Liver (tissue), 9 donors: Measurements from ENCODE around the gene MUTYH. TPM values are rescaled to one million over a fixed set of nuclear protein-coding genes. Genes with fewer than 3 reads are reported as not detected.

ENCODE experiments used
- DNase-seq: peaks from one replicate; pipeline ENCODE4 v3.0.0-alpha.2; 2017; ENCODE audit warnings: low spot score
- H3K27ac ChIP-seq, 2 donors: one replicate each; pipeline ENCODE4 v1.7.0; 2013; ENCODE audit warnings: inconsistent platforms in 2 of 2, low read length in 2 of 2, control low read depth in 1 of 2, low read depth in 1 of 2, mild to moderate bottlenecking in 1 of 2
- H3K27me3 ChIP-seq, 4 donors: one replicate each; pipeline versions ENCODE4 v1.6.1 to v1.7.0; 2013; ENCODE audit warnings: low read length in 3 of 4, inconsistent platforms in 1 of 4, mild to moderate bottlenecking in 1 of 4, moderate library complexity in 1 of 4; ENCODE audit not compliant: control insufficient read depth in 4 of 4, insufficient read depth in 4 of 4
- H3K36me3 ChIP-seq, 4 donors: one replicate each; pipeline versions ENCODE4 v1.6.1 to v1.7.0; 2013; ENCODE audit warnings: low read length in 3 of 4, mild to moderate bottlenecking in 3 of 4, low read depth in 1 of 4, moderate library complexity in 1 of 4; ENCODE audit not compliant: control insufficient read depth in 4 of 4, insufficient read depth in 3 of 4
- H3K4me1 ChIP-seq, 4 donors: one replicate each; pipeline versions ENCODE4 v1.6.1 to v1.7.0; 2013; ENCODE audit warnings: low read length in 3 of 4, mild to moderate bottlenecking in 3 of 4, moderate library complexity in 1 of 4; ENCODE audit not compliant: control insufficient read depth in 4 of 4, insufficient read depth in 4 of 4
- H3K4me3 ChIP-seq, 3 donors: one replicate each; pipeline versions ENCODE4 v1.6.1 to v1.7.0; 2013; ENCODE audit warnings: low read length in 3 of 3, control low read depth in 1 of 3, low read depth in 1 of 3, mild to moderate bottlenecking in 1 of 3
- H3K9ac ChIP-seq, 2 donors: one replicate each; pipeline ENCODE4 v1.7.0; 2013; ENCODE audit warnings: low read length in 2 of 2, mild to moderate bottlenecking in 2 of 2, moderate library complexity in 2 of 2, control low read depth in 1 of 2, low read depth in 1 of 2
- H3K9me3 ChIP-seq, 4 donors: one replicate each; pipeline versions ENCODE4 v1.6.1 to v1.7.0; 2013; ENCODE audit warnings: low read length in 3 of 4; ENCODE audit not compliant: control insufficient read depth in 4 of 4
- ATF3 ChIP-seq: IDR thresholded peaks from 2 replicates; pipeline ENCODE4 v1.6.1; 2016; ENCODE audit warnings: antibody characterized with exemption
- CTCF ChIP-seq: fragments of 150-350 bp; IDR thresholded peaks from 2 replicates; pipeline ENCODE4 v1.5.1; 2017; ENCODE audit warnings: improper control_type of control experiment, low read depth, low read length; ENCODE audit not compliant: missing input control
- FOXA1 ChIP-seq: IDR thresholded peaks from 2 replicates; pipeline ENCODE4 v1.6.1; 2016; ENCODE audit warnings: antibody characterized with exemption
- GABPA ChIP-seq, 2 donors: IDR thresholded peaks in 1 of 2; conservative IDR thresholded peaks in 1 of 2; 2 replicates each; pipeline ENCODE4 v1.6.1; 2016; ENCODE audit warnings: antibody characterized with exemption in 2 of 2, mild to moderate bottlenecking in 1 of 2, moderate library complexity in 1 of 2
- HNF4A ChIP-seq, 2 donors: conservative IDR thresholded peaks; 2 replicates each; pipeline ENCODE4 v1.6.1; 2016; ENCODE audit warnings: antibody characterized with exemption in 2 of 2, mild to moderate bottlenecking in 2 of 2
- HNF4G ChIP-seq: IDR thresholded peaks from 2 replicates; pipeline ENCODE4 v1.6.1; 2016; ENCODE audit warnings: antibody characterized with exemption
- JUND ChIP-seq, 2 donors: IDR thresholded peaks; 2 replicates each; pipeline ENCODE4 v1.6.1; 2016; ENCODE audit warnings: antibody characterized with exemption in 2 of 2
- MAX ChIP-seq: IDR thresholded peaks from 2 replicates; pipeline ENCODE4 v1.6.1; 2016; ENCODE audit warnings: antibody characterized with exemption
- NR2F2 ChIP-seq: IDR thresholded peaks from 2 replicates; pipeline ENCODE4 v1.6.1; 2016; ENCODE audit warnings: antibody characterized with exemption
- RAD21 ChIP-seq, 2 donors: IDR thresholded peaks; 2 replicates each; pipeline ENCODE4 v1.6.1; 2016; ENCODE audit warnings: antibody characterized with exemption in 2 of 2, mild to moderate bottlenecking in 2 of 2
- SP1 ChIP-seq: IDR thresholded peaks from 2 replicates; pipeline ENCODE4 v1.6.1; 2018; ENCODE audit warnings: antibody characterized with exemption, mild to moderate bottlenecking
- YY1 ChIP-seq: IDR thresholded peaks from 2 replicates; pipeline ENCODE4 v1.6.1; 2016; ENCODE audit warnings: antibody characterized with exemption, mild to moderate bottlenecking
- WGBS: extraction: QIAGEN DNeasy Blood & Tissue Kit; methylation state at CpG from one replicate; pipeline ENCODE4 v1.1.7; 2013; 5-methylcytosine and 5-hydroxymethylcytosine counted together
- polyA plus RNA-seq, 2 donors: library from polyadenylated mRNA; stranded (reverse) in 1 of 2; unstranded in 1 of 2; fragments of 200-250 nt in 1 of 2; fragments of >200 nt in 1 of 2; fragmentation: Nextera tagmentation in 1 of 2; extraction: Ambion mirVana in 1 of 2; gene quantifications; one replicate each; pipeline versions ENCODE4 v1.2.1 to v1.2.3, GENCODE V29; 2013 to 2015
- total RNA-seq, 2 donors: library from RNA; depleted of rRNA; stranded (reverse); fragments of >200 nt; gene quantifications; one replicate each; pipeline ENCODE4 v1.2.3, GENCODE V29; 2014
- donor health status: healthy.
- donor health status: healthy.
- donor health status: healthy.
- donor health status: healthy.
- donor health status: healthy.

MUTYH gene
- total and polyA plus RNA-seq, 4 donors, result 5.2 to 10.0 (median 8.2) TPM

GRCh38 chr1:45282351-45282750 is 57.9 kb downstream of the MUTYH start:
- no peaks in the 10 kb centered on the region for H3K4me1 ChIP-seq
- H3K9me3 ChIP-seq, result peaks cover 0 to 5% (median 0%) of the 10 kb centered on the region in 4 donors
- H3K36me3 ChIP-seq, result no peaks in the 10 kb centered on the region
- no peak for DNase-seq
- H3K27me3 ChIP-seq, result no peaks in the 10 kb centered on the region
- H3K27ac ChIP-seq, result no peak overlapping the region
- 84% methylated on average over 3 of the region's 3 CpGs for WGBS
- H3K9ac ChIP-seq, result no peak overlapping the region
- TF ChIP-seq ATF3 (no peak), HNF4G (no peak), YY1 (no peak), MAX (no peak), FOXA1 (no peak), NR2F2 (no peak), GABPA (IDR thresholded peaks at IDR 0.05 in 1 of 2, conservative IDR thresholded peaks at IDR 0.05 in 1 of 2) (no peak), CTCF (no peak), HNF4A (conservative IDR thresholded peaks at IDR 0.05) (no peak), JUND (IDR thresholded peaks at IDR 0.05) (no peak), RAD21 (IDR thresholded peaks at IDR 0.05) (no peak), SP1 (no peak)
- no peak overlapping the region for H3K4me3 ChIP-seq

Other genes with a start within 250 kb of the MUTYH start
- gene ZSWIM5, start 133.8 kb downstream of the MUTYH start, total RNA-seq, result 1 to 10 TPM; 1.7 to 2.9 TPM
- under 1 TPM; 0.67 to 0.87 TPM for gene ZSWIM5, start 133.8 kb downstream of the MUTYH start, polyA plus RNA-seq
- gene HPDL, start 13.5 kb downstream of the MUTYH start, total RNA-seq, result 1 to 10 TPM in 1 of 2 donors, not detected in 1; 5.2 TPM
- gene HPDL, start 13.5 kb downstream of the MUTYH start, polyA plus RNA-seq, result under 1 TPM; 0.09 to 0.15 TPM
- gene TOE1, start 270 bp downstream of the MUTYH start, total RNA-seq, result 1 to 10 TPM; 5.9 to 9.1 TPM
- gene TOE1, start 270 bp downstream of the MUTYH start, polyA plus RNA-seq, result 1 to 10 TPM; 3.5 to 5.8 TPM
- 1 to 10 TPM; 6.6 to 8.2 TPM for gene TESK2, start 150.7 kb upstream of the MUTYH start, total RNA-seq
- 1 to 10 TPM; 2.4 to 3.8 TPM for gene TESK2, start 150.7 kb upstream of the MUTYH start, polyA plus RNA-seq
- gene CCDC163, start 159.6 kb upstream of the MUTYH start, total RNA-seq, result under 1 TPM; 0.84 to 0.89 TPM
- 1 to 10 TPM in 1 of 2 donors, under 1 TPM in 1; 0.56 to 1.2 TPM for gene CCDC163, start 159.6 kb upstream of the MUTYH start, polyA plus RNA-seq
- gene MMACHC, start 159.9 kb upstream of the MUTYH start, total RNA-seq, result 10 to 100 TPM in 1 of 2 donors, 1 to 10 TPM in 1; 2.2 to 12.5 TPM
- 10 to 100 TPM; 11.7 to 19.2 TPM for gene MMACHC, start 159.9 kb upstream of the MUTYH start, polyA plus RNA-seq
- 100 to 1,000 TPM; 270 to 286 TPM for gene PRDX1, start 181.4 kb upstream of the MUTYH start, total RNA-seq
- gene PRDX1, start 181.4 kb upstream of the MUTYH start, polyA plus RNA-seq, result 100 to 1,000 TPM; 508 to 623 TPM
- gene AKR1A1, start 210.4 kb upstream of the MUTYH start, total RNA-seq, result 100 to 1,000 TPM in 1 of 2 donors, 10 to 100 TPM in 1; 86.3 to 240 TPM
- gene AKR1A1, start 210.4 kb upstream of the MUTYH start, polyA plus RNA-seq, result 100 to 1,000 TPM; 195 to 253 TPM
- 10 to 100 TPM; 44.4 to 74.9 TPM for gene NASP, start 243.6 kb upstream of the MUTYH start, total RNA-seq
- gene NASP, start 243.6 kb upstream of the MUTYH start, polyA plus RNA-seq, result 10 to 100 TPM; 24.9 to 34.9 TPM